Ecto neural progenitor cell (in vitro differentiated cells): ENCODE results near the gene DOK7.

Source experiments
- DNase-seq: peaks from one replicate; pipeline ENCODE4 v3.0.0-alpha.2; 2018; ENCODE audit warnings: low spot score

The DOK7 gene

DNA sequence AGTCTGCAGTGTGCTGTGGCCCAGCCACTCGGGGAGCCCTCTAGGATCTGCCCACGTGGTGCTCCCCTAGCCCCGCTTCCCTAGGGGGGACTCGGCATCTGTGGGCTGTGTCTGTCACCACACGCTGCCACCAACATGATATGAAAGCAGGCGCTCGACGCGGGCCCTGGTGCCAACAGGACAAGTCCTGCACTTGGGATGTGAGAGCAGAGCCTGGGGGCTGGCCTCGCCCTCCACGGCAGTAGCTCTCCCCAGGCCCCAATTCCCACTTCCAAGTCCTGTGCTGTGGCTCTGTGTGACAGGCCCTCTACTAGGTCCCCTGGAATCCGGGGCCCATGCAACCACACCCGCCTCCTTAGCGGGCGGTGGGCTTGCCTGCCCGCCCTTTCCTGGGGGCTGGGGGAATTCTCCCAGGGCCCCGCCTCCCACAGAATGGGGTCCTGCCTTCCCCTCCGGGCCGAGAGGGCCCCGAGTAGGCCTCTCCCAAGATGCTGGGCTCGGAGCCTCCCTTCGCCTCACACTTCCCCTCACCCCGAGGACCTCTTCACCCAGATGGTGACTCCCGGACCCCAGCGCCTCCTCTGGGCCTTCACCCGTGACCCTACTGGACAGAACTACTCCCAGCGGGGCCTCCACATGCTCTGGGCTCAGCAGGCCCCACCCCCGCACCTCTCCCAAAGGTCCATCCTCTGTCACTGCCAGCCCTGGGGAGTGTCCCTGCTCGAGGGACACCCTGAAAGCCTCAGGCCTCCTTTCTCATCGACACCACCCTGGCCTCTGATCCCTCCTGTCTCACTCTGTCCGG is 57.9 kb downstream of the DOK7 start:
- DNase-seq, result no peak

DNA sequence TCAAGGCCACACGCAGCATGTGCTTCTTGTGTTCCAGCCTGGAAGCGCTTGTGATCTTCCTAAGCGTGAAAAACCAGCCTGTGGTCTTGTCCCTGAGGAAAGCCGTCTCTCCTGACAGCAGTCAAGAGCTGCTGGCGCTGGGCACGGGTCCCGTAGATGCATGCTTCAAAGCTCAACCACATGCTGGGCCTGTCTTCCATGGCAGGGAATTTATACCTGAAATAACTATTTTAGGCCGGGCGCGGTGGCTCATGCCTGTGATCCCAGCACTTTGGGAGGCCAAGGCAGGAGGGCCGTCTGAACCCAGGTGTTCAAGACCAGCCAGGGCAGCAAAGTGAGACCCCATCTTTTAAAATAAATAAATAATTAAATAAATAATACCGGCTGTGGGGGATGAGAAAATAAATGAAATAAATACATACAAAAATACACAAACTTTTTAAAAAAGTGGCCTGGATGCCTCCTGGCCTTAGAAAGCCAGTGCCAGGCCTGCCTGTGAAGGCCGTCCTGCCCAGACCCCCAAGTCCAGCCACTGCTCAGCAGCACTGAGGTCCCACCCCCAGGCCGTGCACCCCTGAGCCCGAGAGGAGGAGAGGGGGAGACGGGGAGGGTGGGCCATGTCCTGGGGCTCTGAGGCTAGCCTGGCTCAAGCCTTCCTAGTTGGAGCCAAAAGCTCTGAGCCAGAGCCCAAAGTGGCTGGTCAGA is 58.7 kb downstream of the DOK7 start:
- no peak for DNase-seq

DNA sequence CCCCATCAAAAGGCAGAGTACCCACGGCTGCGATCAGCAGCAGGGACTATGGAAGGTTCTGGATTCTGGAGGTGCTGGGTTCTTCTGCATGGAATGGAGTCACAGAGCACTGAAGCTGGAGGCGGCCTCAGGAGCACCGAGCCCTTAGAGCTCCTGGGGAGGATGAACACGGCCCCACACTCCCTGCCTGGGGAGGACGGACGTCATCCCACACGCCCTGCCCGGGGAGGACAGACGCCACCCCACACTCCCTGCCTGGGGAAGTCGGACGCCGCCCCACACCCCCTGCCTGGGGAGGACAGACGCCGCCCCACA is 59.2 kb downstream of the DOK7 start:
- no peak for DNase-seq

DNA sequence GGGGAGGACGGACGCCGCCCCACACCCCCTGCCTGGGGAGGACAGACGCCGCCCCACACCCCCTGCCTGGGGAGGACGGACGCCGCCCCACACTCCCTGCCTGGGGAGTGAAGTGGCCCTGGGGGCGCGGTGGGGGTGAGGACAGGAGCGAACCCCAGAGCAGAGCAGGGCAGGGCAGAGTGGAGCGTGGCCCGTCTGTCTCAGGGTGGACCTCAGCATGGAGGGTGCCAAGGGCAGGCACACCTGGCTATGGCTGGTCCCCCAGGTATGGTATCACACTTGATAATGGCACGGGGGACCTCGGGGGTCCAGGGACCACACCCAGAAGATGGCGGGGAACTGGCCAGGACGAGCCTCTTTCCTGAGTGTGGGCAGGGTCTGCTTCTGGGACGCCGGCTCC is 59.5 kb downstream of the DOK7 start:
- no peak for DNase-seq

DNA sequence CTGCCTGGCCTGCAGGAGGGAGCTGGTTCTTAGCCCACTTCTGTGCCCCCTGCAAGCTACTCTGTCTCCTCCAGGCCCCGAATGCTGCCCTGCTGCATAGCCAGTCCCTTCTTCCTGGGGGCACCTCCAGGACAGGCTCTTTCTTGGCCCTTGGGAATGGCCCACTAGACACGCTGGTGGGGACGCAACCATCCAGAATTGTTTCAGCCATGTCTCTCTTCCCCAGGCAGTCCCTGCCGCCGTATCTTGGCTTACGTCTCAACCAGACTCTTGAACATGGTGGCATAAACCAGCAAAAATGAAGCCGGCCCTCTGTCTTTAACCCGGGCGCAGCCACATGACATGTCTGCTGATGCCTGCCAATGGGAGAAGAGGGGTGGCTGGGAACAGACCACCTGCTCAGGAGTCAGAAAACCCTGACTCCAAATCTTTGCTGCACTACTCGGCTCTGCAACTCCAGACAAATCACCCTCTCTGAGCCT is 60.1 kb downstream of the DOK7 start:
- DNase-seq, result no peak

DNA sequence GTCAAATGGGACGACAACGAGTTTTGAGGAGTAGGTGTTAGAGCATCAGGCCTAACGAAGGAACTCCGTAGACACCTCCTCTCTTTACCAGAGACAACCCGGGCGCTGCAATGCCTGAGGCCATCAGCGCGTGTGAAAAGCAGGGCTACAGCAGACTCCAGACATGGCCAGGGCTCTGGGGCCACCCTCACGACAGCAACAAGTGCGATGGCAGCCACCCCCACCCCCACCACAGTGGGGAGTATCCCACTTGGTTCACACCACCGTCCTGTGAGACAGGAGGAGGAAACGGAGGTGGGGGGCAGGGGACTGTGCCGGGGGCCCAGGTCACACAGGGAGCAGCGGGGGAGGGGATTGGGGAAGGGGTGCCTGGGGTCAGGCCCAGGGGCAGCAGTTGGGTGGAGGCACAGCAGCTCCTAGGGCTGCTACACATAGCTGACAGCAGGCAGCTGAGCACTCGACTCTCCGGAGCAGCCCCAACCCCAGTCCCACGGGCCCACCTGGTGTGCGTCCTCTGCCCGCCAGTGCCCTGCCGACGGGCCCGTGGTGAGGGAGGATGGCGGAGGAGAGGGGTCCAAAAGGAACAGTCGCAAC is 60.6 kb downstream of the DOK7 start:
- no peak for DNase-seq

DNA sequence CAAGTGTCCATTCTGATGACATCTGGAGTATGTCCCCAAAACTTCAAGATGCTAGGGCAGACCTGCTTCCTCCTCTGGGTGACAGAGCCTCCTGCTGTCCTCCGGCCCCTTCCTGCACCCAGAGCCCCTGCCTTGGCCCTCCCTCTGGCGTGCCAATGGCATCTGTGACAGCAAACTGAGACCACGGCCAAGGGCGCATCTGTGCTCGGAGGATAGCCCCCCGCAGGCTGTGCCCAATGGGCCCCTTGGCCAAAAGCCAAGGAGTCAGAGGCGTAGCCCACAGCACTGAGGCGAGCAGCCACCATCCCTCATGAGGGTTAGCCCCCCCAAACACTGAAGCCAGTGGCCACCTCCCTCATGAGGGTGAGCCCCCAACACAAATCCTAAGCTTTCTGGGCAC is 61.2 kb downstream of the DOK7 start:
- no peak for DNase-seq

DNA sequence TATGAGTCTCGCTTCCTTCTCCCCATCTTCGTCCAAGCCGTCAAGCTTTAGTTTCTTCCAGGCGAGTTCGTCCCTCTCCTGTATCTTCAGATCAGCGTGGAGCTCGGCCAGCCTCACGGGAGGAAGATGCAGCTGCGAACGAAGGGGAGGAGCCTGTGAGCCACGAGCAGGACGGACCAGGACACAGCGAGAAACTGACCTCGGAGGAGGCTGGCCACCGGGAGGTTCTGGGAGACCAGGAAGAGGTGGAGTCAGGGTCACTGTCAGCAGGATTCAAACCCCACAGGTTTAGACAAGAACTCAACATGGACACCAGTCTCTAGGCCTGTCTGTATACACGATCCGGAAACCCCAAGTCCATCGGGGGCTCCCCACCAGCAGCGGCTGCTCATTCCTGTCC is 61.8 kb downstream of the DOK7 start:
- no peak for DNase-seq

DNA sequence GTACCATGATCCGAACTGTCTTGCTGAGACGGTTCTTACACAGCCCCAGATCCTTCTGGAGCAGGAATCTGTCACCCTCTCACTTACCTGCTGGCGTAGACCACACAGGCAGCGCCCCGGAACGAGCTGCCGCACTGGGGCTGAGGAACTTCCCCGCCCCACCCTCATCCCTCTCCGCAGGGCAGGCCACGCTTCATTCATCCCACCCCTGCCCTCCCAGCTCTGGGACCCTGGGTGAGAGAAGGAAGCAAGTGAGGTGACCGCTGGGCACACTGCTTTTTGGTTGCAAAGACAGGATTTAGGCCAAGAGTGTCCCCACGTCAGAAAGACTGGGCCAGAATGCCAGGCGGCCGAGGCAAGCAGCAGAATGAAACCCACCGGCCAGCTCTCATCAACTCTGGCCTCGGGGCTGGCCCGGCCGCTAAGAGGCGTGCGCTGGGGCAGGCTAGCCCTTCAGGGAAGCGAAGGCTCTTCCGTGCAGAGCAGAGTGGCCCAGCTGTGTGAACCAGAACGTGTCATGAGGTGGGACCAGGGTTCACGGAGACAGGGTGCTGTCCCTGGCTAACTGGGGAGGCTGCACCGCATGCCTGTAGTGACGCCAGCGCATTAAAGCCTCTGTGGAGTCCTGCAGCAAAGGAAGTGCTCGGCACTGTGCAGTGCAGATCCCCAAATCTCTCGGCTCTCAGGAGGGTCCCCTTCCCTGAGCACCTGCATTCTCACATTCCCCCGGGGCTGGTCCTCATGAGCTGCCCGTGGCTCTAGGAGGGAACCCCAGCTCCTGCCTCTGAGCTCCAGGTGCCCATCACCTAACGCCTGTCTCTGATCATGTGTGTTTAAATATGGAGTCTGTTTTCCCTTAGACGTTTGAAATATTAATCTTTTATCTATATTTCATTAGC is 62.7 kb downstream of the DOK7 start:
- no peak for DNase-seq

DNA sequence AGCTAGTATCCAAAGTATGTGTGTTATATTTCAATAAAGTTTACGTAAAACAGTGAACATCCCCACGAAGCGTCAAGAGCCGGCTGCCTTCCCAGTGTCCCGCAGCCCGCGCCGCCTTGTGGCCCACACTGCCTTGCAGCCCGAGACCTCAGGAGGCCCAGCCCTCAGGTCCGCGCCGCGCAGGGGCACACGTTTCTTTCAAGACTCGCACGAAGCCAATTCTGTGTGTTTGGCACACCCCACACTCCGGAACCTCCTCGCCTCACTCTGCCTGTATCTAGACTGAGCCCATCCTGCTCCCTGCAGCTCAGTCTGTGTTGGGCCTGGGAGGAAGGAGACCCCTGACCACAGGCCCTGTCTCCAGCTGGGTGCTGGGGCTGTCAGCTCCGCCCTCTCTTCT is 63.4 kb downstream of the DOK7 start:
- no peak for DNase-seq

DNA sequence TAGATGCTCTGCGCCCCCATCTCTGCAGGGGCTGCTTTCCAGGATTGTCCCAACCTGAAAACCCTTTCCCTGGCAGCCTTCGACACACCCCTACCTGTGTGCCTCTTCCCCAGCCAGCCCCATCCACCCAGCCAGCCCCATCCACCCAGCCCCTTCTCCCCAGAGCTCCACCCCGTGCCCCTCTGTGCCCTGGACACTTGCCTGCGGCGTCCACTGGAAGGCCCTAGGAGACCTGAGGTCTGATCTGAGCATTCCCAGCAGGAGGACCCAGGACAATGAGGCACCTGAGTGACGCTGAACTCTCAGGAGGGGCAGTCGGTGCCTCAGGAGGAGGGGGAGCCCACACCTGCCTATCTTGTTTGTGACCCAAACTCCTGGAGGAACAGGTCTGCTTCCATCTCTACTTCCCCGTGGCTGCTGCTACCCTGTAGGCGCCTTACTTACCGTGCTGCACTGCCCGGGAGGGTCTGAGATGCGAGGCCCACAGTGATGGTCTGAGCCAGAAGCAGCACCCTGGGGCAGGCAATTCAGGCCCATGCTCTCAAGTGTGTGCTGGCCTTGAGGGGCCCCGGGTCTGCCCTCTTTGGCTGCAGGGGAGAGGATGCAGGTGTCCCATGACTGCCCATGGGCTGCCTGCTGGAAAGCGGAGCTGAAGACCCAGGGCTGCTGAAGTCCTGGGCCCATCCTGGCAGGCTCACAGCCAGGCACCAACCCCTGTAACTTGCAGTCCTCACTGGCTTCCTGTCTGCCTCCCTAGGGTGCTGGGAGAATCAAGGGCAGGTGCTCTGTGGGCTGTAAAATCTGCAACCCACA is 64.2 kb downstream of the DOK7 start:
- no peak for DNase-seq

DNA sequence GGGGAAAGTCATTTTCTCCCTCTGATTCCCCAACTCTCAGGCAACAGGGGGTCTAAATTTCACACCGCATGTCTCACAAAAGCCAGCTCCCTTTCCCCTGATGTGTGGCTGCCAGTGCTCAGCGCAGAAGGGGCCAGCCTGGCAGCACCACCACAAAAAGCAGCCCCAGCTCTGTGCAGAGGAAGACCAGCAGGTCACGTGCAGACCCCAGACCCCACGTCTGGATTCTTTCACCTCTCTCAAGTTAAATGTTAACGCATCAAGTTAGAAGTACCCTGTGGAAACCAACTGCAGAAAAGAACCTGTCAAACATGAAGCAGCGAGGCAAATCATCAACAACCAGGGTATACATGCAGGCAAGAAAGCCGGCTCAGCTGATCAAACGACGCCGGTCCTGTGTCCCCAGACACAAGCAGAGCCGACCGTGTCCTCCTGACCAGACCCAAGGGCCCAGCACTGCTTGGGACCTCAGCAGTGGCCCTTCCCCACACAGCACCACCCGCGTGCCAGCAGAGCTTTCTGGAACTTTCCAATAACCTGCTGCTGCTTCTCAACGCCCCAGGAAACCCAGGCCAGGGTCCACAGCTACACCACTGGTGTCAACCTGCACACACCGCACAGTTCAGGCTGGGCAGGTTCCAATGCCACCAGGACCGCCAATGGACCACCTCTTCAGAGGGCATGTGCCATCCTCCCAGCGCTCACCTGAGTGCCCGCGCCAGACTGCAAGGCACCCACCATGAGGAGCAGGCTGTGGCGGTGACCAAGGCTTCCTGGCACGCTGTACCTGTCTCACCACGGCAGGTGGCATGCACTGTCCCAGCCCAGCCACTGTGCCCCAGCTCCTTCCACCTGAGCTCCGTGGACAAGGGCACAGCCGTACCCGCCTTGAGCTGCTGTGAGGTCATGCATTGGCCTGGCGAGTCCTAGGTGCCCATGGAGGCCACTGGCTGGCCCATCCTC is 65.1 kb downstream of the DOK7 start:
- no peak for DNase-seq

DNA sequence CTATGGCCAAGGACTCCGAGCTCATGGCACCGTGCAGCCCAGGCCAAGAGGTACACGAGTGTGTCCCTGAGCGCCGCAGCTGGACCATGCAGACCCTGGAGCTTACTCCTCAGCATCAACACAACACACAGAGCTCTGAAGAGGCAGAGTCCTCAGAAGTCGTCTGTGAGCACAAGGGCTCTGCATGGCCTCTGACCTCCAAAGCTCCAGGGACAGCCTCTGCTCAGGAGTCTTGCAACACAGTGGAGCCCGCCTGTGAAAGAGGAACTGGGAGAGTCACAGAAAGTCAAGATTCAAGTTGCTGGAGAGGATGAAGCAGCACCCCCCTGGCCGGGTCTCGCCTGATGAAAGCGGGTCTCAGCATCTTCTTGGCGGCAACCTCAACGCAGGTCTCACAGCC is 66.3 kb downstream of the DOK7 start:
- peak; percentile 43 for DNase-seq

DNA sequence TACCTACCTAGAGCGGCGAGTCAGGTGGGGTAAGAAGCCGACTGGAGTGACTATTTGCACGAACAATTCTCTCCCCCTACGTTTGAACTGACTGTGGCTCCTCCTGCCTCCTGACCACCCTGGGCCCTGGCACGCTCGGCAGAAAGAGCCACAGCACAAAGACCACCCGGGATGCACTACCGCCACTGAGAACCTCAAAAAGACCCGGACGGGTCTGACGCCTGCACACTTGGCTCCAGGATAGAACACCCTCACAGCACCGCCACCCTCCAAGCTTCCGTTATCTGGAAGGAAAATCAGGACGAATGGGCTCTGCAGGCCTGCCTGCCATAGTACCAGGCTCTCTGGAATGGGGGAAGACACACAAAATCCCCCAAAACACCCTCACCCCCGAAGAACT is 66.9 kb downstream of the DOK7 start:
- DNase-seq, result peak; percentile 37

DNA sequence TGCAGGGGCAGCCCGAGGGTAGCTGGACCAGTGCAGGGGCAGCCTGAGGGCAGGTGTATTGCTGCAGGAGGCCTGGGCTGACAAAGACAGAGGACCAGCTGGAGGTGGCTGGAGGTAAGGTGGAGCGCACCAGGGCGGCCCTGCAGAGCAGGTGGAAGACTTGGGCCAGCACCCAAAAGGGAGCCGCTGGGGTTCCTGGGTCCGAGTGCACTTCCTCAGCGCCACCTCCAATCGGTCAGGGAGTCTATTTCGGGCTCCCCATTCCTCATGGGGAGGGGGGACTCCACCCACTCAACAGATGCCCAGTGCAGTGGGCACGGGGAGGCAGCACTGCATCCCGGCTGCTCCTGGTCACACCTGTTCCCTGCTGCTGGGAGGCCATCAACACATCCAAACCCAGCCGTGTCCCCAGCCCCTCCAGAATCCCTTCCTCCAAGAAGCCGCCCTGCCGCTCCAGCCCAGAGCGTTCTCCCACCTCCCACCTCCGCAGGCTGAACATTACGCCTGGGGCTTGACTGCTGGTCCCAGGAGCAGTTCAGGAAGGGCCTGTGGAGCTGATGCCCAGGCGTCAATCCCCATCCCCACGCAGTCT is 67.7 kb downstream of the DOK7 start:
- DNase-seq, result peak; percentile 52

DNA sequence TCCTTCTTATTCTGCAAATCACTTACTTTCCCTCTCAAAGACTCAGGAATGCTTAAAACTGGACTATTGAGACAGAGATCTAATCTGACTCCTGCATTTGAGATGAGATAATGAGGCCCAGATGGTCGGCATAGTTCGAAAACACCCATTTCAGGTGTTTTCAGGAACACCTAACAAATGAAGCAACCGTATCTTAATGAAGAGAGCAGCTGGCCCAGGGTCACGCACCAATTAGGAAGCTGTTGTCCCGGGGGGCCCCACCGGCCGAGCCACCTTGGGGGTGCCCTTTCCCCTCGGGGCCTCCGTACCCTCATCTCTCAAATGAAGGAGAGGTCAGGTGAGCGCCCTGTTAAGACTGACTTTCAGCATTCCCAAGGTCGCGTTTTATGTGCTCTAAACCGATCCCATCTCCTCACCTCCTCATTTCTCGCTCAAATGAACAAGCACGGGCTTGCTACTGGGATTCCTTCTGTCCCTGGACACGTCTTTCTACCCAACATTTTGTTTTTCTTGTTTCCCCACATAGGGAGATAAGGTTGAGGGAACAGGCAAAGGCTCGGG is 68.3 kb downstream of the DOK7 start:
- DNase-seq, result peak; percentile 49

DNA sequence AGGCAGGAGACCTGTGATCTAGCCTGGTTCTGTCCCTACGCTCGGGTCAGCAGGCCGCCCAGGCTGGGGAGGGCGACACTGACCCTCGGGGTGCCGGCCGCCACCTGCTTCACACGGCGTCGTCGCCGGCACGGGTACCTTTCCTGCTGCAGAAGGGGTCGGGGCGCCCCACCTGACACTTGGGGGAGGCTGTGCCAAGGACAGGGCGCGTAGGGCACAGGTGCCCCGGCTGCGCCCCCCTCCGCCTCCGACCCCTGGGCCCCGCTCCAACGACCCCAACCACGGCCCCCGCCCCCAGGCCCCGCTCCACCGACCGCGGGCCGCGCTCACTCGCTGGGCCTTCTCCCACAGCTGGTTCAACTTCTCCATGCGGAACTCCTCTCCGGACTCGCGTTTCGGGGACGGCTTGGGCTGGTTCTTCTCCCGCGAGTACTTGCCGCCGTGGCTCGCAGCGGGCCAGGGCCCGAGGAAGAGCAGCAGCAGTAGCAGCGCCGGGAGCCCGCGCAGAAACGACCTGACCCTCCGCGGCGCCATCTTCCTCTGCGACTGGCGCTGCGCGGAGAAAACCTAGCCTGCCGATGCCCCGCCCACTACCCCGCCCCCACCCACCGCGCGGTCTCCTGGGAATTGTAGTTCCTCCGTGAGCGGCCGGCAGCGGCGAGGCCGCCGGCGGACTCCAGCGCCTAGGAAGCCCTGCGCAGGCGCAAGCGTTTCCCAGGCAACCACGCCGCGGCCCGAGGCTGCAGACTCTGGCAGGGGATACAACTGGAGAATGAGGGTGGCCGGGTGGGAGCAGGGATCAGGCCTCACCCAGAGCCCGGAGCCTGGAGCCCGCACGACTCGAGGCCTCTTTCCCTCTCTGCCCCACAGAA is 69.0 kb downstream of the DOK7 start, which contains the start of gene LRPAP1:
Gene LRPAP1, minus strand, starts transcription at position 544 of the 872 bp plus-strand sequence. Its CDS starts 10 bp downstream, at position 534.
- DNase-seq, result peak; percentile 98

DNA sequence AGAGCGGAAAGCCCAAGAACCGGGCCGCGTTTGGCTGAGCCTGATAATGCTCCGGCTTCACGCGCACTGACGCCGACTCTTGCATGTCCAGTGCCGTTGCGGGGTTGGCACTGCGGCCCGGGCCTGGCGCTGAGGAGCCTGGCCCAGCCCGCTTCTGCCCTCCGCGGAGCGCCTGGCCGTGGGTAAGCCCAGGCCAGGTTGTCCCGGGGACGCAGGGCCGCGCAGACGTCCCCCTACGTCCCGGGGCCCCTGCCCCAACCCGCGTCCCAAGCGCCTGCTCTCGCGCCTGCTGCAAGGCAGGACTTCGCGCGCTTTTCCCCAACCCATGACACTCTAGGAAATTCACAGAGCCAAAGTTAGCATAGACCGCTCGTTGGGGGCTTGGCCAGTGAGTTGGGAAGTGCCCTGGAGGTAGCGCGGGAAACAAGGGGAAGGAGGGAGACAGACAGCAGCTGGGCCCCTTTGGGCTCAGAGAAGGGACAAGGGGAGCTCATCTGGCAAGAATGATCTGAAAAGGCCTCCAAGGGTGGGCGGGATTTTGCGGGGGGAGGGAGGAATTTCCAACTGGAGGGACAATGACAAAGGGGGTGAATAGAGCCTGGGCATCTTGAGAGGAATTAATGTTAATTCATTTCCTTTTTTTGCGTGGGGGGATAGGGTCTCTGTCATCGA is 69.8 kb downstream of the DOK7 start:
- DNase-seq, result no peak
